Activated CD4-positive, alpha-beta T cell treated with anti-CD3 and anti-CD28 coated beads, Interleukin-2, amount 50 U/mL, for 48 hours (primary cell): ENCODE data around the gene RYK.
A peak's percentile ranks its signal among the peaks of the same experiment; 100 is the strongest.
"Not testable (repeated sequence)": the region's sequence is repeated elsewhere in the genome, so short reads cannot be mapped to it uniquely, and the experiment has no call there.

Experiments
- DNase-seq, 2 experiments: peaks; one replicate each; pipeline ENCODE4 v3.0.0-alpha.2; 2020

Gene RYK

DNA sequence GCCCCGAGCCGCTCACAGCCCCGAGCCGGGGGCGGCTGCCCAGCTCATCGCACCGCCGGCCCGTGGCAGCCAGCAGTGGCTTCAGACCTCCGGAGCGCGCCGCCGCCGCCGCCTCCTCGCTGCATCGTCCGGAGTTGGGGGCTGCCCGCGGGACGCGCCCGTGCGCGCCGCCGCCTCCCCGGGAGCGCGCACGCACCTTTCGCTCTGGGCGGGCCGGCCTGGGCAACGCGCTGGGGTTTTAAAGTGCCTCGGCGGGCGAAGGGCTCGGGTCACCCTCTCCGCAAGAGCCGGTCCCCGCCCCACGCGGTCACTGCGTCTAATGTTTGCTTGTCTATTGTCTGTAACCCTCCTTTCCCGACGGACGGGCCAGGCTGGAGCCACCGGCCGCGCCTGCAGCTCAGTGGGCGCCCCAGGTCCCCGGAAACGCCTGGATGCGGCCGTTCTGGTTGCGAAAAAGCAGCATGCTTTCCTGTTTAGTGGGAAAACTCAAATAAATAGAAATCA is at the start of gene RYK:
Gene RYK, minus strand, starts transcription at position 143 of the 504 bp plus-strand sequence. CDS start 205 bp downstream, outside the sequence.
- DNase-seq = peak; percentile 73 to 77

DNA sequence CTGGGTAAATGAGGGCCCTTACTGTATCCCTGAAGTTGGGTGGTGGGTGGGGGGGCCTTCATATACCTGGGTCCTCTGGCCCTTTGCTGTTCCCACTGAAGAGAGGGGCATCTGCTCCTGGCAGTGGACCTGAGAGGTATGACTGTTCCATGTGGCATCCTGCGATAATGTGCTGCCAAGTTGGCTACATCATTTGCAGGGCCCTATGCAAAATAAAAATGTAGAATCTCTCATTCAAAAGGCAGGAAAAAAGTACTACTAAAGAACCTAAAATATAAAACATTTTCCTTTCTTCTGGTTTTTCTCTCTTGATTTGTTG is 49.2 kb upstream of the RYK start:
- DNase-seq = no peak

DNA sequence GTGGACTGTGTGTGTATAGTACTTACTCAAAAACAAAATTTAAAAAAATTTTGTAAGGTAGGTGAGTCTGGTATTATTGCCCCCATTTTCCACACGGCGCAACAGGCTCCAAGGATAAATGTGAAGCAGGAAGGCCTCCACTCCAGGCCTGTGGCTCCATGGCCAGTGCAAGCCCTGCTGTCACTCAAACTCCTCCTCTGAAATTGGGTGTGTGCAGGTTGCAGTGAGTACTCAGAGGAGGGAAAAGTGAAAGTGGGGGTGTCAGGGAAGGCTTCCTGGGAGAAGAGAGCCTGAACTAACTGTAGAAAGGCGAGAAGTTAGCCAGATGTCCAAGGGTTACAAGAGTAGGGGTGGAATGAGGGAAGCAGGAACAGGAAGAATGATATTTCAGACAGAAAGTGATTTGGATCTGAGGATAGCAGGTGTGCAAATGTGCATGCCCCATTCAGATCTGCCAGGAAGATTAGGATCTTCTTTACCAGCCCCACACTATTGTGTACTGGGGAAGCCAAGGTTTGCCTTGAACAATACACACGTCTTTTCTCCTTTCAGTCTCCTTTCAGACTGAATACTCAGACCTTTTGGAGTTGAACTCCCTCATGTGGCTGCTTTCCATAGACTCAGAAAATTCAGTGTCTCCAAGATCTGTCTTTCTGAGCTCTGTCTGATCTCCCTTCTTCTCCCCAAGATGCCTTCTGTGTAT is 48.7 kb upstream of the RYK start:
- DNase-seq = no peak

DNA sequence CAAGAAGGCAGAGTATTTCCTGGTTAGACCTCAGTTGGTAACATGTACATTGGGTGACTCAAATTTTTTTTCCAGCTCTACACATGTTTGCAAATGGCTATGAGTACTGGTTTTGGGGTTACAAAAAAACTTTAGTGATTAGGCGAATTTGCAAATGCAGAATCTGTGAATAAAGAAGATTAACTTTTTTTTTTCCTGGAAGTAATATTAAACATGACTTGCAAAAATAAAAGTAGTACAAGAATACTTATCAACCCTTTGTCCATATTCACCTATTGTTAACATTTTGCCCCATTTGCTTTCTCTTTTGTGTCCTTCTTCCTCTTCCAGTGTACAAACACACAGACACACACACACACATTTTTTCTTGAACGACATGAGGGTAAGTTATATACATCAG is 47.6 kb upstream of the RYK start:
- no peak for DNase-seq

DNA sequence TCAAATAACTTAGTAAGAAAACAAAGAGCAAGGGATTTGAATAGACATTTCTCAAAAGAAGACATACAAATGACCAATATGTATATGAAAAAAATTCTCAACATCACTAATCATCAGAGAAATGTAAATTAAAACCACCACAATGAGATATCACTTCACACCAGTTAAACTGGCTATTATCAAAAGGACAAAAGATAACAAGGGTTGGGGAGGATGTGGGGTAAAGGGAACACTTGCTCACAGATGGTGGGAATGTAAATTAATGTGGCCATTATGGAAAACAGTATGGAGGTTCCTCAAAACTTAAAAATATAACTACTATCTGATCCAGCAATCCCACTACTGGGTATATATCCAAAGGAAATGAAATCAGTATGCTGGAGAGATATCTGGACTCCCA is 46.0 kb upstream of the RYK start:
- no peak for DNase-seq

- DNase-seq = no peak
These were observed 45.3 kb upstream of the RYK start for GRCh38 chr3:134295930-134296329.

DNA sequence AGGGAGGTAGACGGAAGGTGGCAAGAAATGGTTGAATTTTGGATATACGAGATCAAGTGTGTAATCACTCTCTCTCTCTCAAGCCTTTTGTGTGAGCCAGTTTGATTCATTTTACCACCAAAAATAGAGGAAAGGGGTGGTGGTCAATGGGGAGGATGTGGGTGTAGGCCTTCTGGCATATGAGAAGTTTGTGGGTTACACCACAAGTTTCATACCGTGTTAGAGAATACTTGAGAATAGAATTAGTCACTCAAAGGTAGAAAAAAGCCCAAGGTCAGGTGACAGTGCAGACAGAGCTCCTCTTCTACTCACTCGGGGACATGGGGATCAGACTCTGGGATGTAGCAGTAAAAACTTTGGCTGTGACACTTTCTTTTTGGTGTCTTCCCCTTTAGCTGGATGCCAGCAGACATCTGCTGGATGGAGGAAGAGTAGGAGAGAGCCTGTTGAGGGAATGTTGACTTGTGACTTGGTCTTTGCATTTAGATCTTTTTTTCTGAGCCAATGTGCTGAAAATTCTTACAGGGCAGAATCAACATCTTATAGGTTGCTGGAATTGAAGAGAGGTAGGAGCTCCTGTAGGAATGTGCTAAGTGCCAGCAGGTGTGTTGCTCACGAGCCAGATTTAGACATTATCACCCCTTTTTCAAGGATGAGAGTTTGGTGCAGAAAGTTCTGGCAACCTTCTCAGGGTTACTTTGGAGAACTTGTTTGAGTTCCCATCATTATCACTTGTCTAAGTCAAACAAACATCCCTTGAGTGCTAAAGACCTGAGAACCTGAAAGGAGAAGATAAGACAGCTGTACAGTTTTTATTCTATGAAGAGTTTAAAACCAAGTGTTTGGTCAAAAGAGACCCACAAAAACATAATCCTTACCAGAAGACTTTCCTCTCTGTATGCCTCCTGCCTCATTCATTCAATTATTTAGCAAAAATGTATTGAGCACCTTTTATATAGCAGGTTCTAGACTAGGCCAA is 43.9 kb upstream of the RYK start:
- DNase-seq = peak; percentile 55 to 66

- DNase-seq = no peak
These were observed 40.9 kb upstream of the RYK start for GRCh38 chr3:134291319-134292254.

GRCh38 chr3:134287512-134287911 is 36.9 kb upstream of the RYK start:
- DNase-seq = no peak

DNA sequence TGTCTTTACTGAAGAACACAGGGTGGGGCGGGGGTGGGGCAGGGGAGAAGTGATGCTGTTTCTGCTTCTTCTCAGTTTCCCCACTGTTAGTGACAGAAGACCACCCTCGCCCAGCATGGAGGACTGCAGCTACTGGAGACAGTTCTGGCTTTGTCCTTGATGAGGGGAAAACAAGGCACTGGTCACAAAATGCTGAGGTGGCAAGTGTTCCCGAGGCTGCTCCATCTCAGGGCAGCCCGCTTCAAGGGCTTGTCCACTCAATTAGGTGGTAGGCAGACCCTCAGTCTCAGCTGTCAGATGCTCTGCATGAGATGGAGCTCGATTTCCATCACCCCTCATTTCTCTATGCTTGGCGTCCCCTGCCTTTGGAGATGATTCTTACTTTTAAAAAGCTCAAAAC is 33.8 kb upstream of the RYK start:
- no peak for DNase-seq

- DNase-seq = no peak
These were observed 32.0 kb upstream of the RYK start for GRCh38 chr3:134282659-134283047.

GRCh38 chr3:134281912-134282658 is 31.4 kb upstream of the RYK start:
- no peak for DNase-seq

- no peak for DNase-seq
These were observed 28.8 kb upstream of the RYK start for GRCh38 chr3:134279466-134279865.

DNA sequence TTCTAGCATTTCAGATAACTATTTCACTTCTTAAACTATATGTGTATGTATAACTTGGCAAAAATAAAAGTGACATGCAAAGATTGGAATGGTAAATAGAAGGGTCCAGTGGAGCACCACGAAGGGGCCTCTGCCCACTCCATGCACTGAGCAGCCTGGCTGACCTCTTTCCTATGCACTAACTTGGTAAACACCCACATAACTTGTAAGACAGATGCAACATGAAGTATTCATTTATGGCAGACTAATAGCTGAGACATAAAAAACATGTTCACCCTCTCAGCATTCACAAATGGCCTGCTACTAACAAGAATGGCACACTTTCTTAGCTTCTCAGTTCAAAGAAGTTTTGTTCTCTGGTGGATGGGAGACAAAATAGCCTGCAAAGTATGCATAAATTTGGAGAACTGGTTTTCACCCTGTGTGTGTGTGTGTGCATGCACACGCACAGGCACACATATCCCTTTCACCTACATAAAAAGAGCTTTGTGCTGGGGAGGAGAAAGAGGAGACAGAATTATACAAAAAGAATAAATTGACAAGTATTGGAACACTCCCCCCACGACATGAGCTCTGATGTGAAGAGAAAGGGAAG is 26.5 kb upstream of the RYK start:
- DNase-seq = no peak

DNA sequence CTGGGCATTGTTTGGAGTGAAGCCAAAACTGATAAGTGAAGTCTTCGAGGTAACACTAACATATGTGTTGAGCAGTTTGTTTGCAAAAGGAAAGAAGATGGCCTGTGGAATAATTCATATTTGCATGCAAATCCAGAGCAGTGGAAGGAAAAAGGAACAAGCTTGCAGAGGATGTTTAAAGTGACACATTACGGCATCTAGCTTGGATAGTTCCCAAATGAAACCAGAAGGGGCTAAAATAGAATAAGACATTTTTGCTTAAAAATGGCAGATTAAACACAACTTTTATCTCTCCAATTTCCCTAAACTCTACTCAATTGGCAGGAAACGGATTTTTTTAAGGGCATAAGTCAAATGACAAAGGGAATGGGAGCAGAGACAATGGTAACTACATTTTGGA is 25.4 kb upstream of the RYK start:
- DNase-seq = no peak

DNA sequence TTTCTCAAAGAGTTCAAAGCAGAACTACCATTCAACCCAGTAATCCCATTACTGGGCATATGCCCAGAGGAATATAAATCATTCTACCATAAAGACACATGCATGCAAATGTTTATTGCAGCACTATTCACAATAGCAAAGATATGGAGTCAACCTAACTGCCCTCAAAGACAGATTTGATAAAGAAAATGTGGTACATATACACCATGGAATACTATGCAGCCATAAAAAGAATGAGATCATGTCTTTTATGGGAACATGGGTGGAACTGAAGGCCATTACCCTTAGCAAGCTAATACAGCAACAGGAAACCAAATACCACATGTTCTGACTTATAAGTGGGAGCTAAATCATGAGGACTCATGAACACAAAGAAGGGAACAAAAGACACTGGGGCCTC is 24.5 kb upstream of the RYK start:
- not testable (repeated sequence) for DNase-seq

- no peak for DNase-seq
These were observed 23.9 kb upstream of the RYK start for GRCh38 chr3:134274571-134274970.

DNA sequence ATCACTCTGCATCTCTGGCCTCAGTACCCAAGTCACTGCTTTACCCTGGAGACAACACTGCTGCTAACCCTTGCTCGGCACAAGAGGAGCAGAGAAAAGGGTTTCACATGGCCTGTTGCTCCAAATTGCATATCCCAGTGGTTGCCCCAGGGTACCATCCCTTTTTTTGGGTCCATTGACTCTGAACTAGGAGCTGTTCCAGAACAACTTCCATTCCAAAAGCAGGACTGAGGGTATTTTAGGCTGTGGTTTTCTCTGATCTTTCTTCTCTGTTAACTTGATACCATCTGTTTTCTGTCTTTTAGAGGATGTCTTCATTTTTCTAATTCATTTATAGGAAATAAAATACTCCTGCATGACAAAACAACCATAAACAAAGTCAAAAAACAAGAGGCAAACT is 17.3 kb upstream of the RYK start:
- DNase-seq = no peak

- DNase-seq = no peak
These were observed 10.3 kb upstream of the RYK start for GRCh38 chr3:134260987-134261386.

- DNase-seq = no peak
These were observed 8.2 kb upstream of the RYK start for GRCh38 chr3:134258761-134259347.

- DNase-seq = no peak
These were observed 4.7 kb upstream of the RYK start for GRCh38 chr3:134255404-134255803.
